WTC11 (cell line): ENCODE measurements around the gene C1orf115. TPM values are rescaled to one million over a fixed set of nuclear protein-coding genes. Genes with fewer than 3 reads are reported as not detected.

Source experiments
- ATAC-seq: fragments of 200-7000 bp; cut with Tn5 transposase; 2 replicates; pipeline ENCODE4 v1.10.0; 2021; ENCODE audit warnings: mild to moderate bottlenecking, moderate library complexity
- CTCF ChIA-PET: fragments of 300-600 bp; sonication (Branson Sonifier 250); formaldehyde crosslinking; loops from one replicate; lab custom pipeline; 2021; ENCODE audit warnings: antibody characterized with exemption; lab: Charles Lee
- POLR2A ChIA-PET: fragments of 350-600 bp; sonication (Branson Sonifier 250); formaldehyde crosslinking; loops from one replicate; lab custom pipeline; 2021; ENCODE audit warnings: antibody characterized with exemption; lab: Charles Lee
- DNase-seq: peaks from one replicate; pipeline ENCODE4 v3.0.0; 2021; ENCODE audit warnings: low spot score
- H3K27ac Mint-ChIP-seq: 2 replicates; pipeline ENCODE4 v1.8.0; 2021; ENCODE audit warnings: mixed read lengths
- H3K27me3 Mint-ChIP-seq: 2 replicates; pipeline ENCODE4 v1.8.0; 2021; ENCODE audit warnings: low read depth, mild to moderate bottlenecking, moderate library complexity, mixed read lengths
- H3K36me3 Mint-ChIP-seq: 2 replicates; pipeline ENCODE4 v1.8.0; 2021; ENCODE audit warnings: mixed read lengths
- H3K4me1 Mint-ChIP-seq: 2 replicates; pipeline ENCODE4 v1.8.0; 2022; ENCODE audit warnings: mixed read lengths
- H3K4me3 Mint-ChIP-seq: 2 replicates; pipeline ENCODE4 v1.8.0; 2021; ENCODE audit warnings: mild to moderate bottlenecking, moderate library complexity, mixed read lengths
- H3K9me3 Mint-ChIP-seq: 2 replicates; pipeline ENCODE4 v1.8.0; 2021; ENCODE audit warnings: mixed read lengths
- ATF1 ChIP-seq: sonication (generic); formaldehyde crosslinking; IDR thresholded peaks from 2 replicates; pipeline ENCODE4 v1.8.1; 2023; ENCODE audit warnings: mild to moderate bottlenecking, moderate library complexity, missing genetic modification reagents
- CREM ChIP-seq: sonication (generic); formaldehyde crosslinking; IDR thresholded peaks from 2 replicates; pipeline ENCODE4 v1.8.1; 2022; ENCODE audit warnings: mild to moderate bottlenecking, missing genetic modification reagents, moderate library complexity
- EMX1 ChIP-seq: fragments of 250-450 bp; sonication (Bioruptor Pico); IDR thresholded peaks from 2 replicates; pipeline ENCODE4 v1.8.0; 2021; ENCODE audit warnings: mild to moderate bottlenecking
- ESRRA ChIP-seq: sonication (generic); formaldehyde crosslinking; IDR thresholded peaks from 2 replicates; pipeline ENCODE4 v1.8.1; 2022; ENCODE audit warnings: mild to moderate bottlenecking, missing genetic modification reagents, borderline replicate concordance
- KAT7 ChIP-seq: sonication (generic); formaldehyde crosslinking; IDR thresholded peaks from 2 replicates; pipeline ENCODE4 v1.8.1; 2023; ENCODE audit warnings: missing genetic modification reagents, mild to moderate bottlenecking, borderline replicate concordance
- NFE2L1 ChIP-seq: sonication (generic); formaldehyde crosslinking; IDR thresholded peaks from 2 replicates; pipeline ENCODE4 v1.8.1; 2023; ENCODE audit warnings: missing genetic modification reagents
- NR1H2 ChIP-seq: sonication (generic); formaldehyde crosslinking; IDR thresholded peaks from 2 replicates; pipeline ENCODE4 v1.9.0; 2021; ENCODE audit warnings: mild to moderate bottlenecking, moderate library complexity, missing genetic modification reagents
- ZNF396 ChIP-seq: fragments of 250-450 bp; sonication (Bioruptor Pico); IDR thresholded peaks from 2 replicates; pipeline ENCODE4 v1.8.0; 2021; ENCODE audit warnings: mild to moderate bottlenecking, moderate library complexity, borderline replicate concordance
- ZNF423 ChIP-seq: fragments of 250-450 bp; sonication (Bioruptor Pico); IDR thresholded peaks from 2 replicates; pipeline ENCODE4 v2.1.2; 2022; ENCODE audit warnings: mild to moderate bottlenecking, moderate library complexity
- ZNF671 ChIP-seq: fragments of 250-450 bp; sonication (Bioruptor Pico); IDR thresholded peaks from 2 replicates; pipeline ENCODE4 v1.8.0; 2021; ENCODE audit warnings: mild to moderate bottlenecking
- total RNA-seq: library from RNA; stranded (reverse); gene quantifications from 3 replicates; pipeline ENCODE4 v1.2.3, GENCODE V29; 2021
- TF ChIP-seq, protein P1 (sequence below): fragments of 250-450 bp; sonication (Bioruptor Pico); IDR thresholded peaks from 2 replicates; pipeline ENCODE4 v1.9.0; 2021; ENCODE audit warnings: moderate library complexity, mild to moderate bottlenecking, inconsistent platforms, borderline replicate concordance
- TF ChIP-seq, protein P2 (sequence below): sonication (generic); formaldehyde crosslinking; IDR thresholded peaks from 2 replicates; pipeline ENCODE4 v1.8.1; 2023; ENCODE audit warnings: mild to moderate bottlenecking, missing genetic modification reagents, borderline replicate concordance
- TF ChIP-seq, protein P3 (sequence below): sonication (generic); formaldehyde crosslinking; IDR thresholded peaks from 2 replicates; pipeline ENCODE4 v1.8.0; 2023; ENCODE audit warnings: mild to moderate bottlenecking, missing genetic modification reagents
- TF ChIP-seq, protein P4 (sequence below): sonication (generic); formaldehyde crosslinking; IDR thresholded peaks from 2 replicates; pipeline ENCODE4 v1.8.1; 2022; ENCODE audit warnings: missing genetic modification reagents, borderline replicate concordance
- TF ChIP-seq, protein P5 (sequence below): fragments of 250-450 bp; sonication (Bioruptor Pico); IDR thresholded peaks from 2 replicates; pipeline ENCODE4 v1.8.0; 2021; ENCODE audit warnings: mild to moderate bottlenecking
- TF ChIP-seq, protein P6 (sequence below): sonication (generic); formaldehyde crosslinking; IDR thresholded peaks from 2 replicates; pipeline ENCODE4 v1.8.1; 2023; ENCODE audit warnings: mild to moderate bottlenecking, missing genetic modification reagents, moderate library complexity
- TF ChIP-seq, protein P7 (sequence below): sonication (generic); formaldehyde crosslinking; conservative IDR thresholded peaks from 2 replicates; pipeline ENCODE4 v1.8.1; 2022; ENCODE audit warnings: mild to moderate bottlenecking, missing genetic modification reagents
- TF ChIP-seq, protein P8 (sequence below): fragments of 250-450 bp; sonication (Bioruptor Pico); conservative IDR thresholded peaks from 2 replicates; pipeline ENCODE4 v1.9.0; 2021; ENCODE audit warnings: mild to moderate bottlenecking

C1orf115 gene
- total RNA-seq, 1 experiment from 2014 or later = 10.0 TPM

DNA sequence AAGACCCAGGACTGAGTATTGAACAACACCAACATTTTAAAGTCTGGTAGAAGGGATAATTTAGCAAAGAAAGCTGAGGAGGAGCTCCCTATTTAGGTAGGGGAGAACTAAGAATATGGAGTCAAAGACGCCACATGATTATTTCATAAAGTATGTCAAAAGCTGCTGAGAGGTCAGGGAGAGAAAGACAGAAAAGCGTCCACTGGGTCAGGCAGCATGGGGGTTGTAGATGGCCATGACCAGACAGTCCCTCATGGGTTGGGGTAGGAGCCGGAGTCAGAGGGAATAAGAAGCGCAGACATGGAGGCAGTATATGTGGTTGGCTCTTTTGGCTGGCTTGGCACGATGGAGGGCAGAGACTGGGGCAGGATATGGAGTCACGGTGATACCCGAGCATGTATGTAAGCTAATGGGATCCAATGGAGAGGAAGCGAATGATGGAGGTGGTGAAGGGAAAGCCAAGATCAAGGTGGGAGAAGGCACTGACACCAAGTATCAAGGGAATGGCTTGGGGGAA lies 4.8 kb downstream of the C1orf115 start:
- H3K27ac Mint-ChIP-seq = no peak overlapping the region
- POLR2A ChIA-PET = no interaction called here
- no peaks in the 10 kb centered on the region for H3K36me3 Mint-ChIP-seq
- peaks cover 18% of the 10 kb centered on the region for H3K4me1 Mint-ChIP-seq
- CTCF ChIA-PET = interaction anchor here (1.3 to 2.8 kb wide), 3 partner anchors 38 to 82 kb away, joined by 3 to 17 read pairs (median 8); no protein-coding TSS in a partner anchor
- H3K9me3 Mint-ChIP-seq = no peaks in the 10 kb centered on the region
- H3K27me3 Mint-ChIP-seq = peaks cover 24% of the 10 kb centered on the region
- no peak for ATAC-seq
- H3K4me3 Mint-ChIP-seq = no peak overlapping the region
- DNase-seq = no peak
- TF ChIP-seq KAT7 (CRISPR knock-in tag) = no peak
- TF ChIP-seq, protein P1, sequence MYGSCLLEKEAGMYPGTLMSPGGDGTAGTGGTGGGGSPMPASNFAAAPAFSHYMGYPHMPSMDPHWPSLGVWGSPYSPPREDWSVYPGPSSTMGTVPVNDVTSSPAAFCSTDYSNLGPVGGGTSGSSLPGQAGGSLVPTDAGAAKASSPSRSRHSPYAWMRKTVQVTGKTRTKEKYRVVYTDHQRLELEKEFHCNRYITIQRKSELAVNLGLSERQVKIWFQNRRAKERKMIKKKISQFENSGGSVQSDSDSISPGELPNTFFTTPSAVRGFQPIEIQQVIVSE (CRISPR knock-in tag) = no peak
- TF ChIP-seq ZNF671 (CRISPR knock-in tag) = no peak
- TF ChIP-seq NR1H2 (CRISPR knock-in tag) = no peak
- TF ChIP-seq, protein P2, sequence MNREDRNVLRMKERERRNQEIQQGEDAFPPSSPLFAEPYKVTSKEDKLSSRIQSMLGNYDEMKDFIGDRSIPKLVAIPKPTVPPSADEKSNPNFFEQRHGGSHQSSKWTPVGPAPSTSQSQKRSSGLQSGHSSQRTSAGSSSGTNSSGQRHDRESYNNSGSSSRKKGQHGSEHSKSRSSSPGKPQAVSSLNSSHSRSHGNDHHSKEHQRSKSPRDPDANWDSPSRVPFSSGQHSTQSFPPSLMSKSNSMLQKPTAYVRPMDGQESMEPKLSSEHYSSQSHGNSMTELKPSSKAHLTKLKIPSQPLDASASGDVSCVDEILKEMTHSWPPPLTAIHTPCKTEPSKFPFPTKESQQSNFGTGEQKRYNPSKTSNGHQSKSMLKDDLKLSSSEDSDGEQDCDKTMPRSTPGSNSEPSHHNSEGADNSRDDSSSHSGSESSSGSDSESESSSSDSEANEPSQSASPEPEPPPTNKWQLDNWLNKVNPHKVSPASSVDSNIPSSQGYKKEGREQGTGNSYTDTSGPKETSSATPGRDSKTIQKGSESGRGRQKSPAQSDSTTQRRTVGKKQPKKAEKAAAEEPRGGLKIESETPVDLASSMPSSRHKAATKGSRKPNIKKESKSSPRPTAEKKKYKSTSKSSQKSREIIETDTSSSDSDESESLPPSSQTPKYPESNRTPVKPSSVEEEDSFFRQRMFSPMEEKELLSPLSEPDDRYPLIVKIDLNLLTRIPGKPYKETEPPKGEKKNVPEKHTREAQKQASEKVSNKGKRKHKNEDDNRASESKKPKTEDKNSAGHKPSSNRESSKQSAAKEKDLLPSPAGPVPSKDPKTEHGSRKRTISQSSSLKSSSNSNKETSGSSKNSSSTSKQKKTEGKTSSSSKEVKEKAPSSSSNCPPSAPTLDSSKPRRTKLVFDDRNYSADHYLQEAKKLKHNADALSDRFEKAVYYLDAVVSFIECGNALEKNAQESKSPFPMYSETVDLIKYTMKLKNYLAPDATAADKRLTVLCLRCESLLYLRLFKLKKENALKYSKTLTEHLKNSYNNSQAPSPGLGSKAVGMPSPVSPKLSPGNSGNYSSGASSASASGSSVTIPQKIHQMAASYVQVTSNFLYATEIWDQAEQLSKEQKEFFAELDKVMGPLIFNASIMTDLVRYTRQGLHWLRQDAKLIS (CRISPR knock-in tag) = no peak
- no peak for TF ChIP-seq CREM (CRISPR knock-in tag)
- TF ChIP-seq, protein P3, sequence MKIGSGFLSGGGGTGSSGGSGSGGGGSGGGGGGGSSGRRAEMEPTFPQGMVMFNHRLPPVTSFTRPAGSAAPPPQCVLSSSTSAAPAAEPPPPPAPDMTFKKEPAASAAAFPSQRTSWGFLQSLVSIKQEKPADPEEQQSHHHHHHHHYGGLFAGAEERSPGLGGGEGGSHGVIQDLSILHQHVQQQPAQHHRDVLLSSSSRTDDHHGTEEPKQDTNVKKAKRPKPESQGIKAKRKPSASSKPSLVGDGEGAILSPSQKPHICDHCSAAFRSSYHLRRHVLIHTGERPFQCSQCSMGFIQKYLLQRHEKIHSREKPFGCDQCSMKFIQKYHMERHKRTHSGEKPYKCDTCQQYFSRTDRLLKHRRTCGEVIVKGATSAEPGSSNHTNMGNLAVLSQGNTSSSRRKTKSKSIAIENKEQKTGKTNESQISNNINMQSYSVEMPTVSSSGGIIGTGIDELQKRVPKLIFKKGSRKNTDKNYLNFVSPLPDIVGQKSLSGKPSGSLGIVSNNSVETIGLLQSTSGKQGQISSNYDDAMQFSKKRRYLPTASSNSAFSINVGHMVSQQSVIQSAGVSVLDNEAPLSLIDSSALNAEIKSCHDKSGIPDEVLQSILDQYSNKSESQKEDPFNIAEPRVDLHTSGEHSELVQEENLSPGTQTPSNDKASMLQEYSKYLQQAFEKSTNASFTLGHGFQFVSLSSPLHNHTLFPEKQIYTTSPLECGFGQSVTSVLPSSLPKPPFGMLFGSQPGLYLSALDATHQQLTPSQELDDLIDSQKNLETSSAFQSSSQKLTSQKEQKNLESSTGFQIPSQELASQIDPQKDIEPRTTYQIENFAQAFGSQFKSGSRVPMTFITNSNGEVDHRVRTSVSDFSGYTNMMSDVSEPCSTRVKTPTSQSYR (CRISPR knock-in tag) = no peak
- no peak for TF ChIP-seq ZNF396 (CRISPR knock-in tag)
- TF ChIP-seq, protein P4, sequence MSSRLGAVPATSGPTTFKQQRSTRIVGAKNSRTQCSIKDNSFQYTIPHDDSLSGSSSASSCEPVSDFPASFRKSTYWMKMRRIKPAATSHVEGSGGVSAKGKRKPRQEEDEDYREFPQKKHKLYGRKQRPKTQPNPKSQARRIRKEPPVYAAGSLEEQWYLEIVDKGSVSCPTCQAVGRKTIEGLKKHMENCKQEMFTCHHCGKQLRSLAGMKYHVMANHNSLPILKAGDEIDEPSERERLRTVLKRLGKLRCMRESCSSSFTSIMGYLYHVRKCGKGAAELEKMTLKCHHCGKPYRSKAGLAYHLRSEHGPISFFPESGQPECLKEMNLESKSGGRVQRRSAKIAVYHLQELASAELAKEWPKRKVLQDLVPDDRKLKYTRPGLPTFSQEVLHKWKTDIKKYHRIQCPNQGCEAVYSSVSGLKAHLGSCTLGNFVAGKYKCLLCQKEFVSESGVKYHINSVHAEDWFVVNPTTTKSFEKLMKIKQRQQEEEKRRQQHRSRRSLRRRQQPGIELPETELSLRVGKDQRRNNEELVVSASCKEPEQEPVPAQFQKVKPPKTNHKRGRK (CRISPR knock-in tag) = no peak
- no peak for TF ChIP-seq EMX1 (CRISPR knock-in tag)
- TF ChIP-seq, protein P5, sequence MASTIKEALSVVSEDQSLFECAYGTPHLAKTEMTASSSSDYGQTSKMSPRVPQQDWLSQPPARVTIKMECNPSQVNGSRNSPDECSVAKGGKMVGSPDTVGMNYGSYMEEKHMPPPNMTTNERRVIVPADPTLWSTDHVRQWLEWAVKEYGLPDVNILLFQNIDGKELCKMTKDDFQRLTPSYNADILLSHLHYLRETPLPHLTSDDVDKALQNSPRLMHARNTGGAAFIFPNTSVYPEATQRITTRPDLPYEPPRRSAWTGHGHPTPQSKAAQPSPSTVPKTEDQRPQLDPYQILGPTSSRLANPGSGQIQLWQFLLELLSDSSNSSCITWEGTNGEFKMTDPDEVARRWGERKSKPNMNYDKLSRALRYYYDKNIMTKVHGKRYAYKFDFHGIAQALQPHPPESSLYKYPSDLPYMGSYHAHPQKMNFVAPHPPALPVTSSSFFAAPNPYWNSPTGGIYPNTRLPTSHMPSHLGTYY (CRISPR knock-in tag) = no peak
- TF ChIP-seq, protein P6, sequence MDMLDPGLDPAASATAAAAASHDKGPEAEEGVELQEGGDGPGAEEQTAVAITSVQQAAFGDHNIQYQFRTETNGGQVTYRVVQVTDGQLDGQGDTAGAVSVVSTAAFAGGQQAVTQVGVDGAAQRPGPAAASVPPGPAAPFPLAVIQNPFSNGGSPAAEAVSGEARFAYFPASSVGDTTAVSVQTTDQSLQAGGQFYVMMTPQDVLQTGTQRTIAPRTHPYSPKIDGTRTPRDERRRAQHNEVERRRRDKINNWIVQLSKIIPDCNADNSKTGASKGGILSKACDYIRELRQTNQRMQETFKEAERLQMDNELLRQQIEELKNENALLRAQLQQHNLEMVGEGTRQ = no peak
- TF ChIP-seq ATF1 (CRISPR knock-in tag) = no peak
- no peak for TF ChIP-seq NFE2L1 (CRISPR knock-in tag)
- TF ChIP-seq ZNF423 (CRISPR knock-in tag) = no peak
- TF ChIP-seq, protein P7, sequence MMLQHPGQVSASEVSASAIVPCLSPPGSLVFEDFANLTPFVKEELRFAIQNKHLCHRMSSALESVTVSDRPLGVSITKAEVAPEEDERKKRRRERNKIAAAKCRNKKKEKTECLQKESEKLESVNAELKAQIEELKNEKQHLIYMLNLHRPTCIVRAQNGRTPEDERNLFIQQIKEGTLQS (CRISPR knock-in tag) = no peak
- TF ChIP-seq, protein P8, sequence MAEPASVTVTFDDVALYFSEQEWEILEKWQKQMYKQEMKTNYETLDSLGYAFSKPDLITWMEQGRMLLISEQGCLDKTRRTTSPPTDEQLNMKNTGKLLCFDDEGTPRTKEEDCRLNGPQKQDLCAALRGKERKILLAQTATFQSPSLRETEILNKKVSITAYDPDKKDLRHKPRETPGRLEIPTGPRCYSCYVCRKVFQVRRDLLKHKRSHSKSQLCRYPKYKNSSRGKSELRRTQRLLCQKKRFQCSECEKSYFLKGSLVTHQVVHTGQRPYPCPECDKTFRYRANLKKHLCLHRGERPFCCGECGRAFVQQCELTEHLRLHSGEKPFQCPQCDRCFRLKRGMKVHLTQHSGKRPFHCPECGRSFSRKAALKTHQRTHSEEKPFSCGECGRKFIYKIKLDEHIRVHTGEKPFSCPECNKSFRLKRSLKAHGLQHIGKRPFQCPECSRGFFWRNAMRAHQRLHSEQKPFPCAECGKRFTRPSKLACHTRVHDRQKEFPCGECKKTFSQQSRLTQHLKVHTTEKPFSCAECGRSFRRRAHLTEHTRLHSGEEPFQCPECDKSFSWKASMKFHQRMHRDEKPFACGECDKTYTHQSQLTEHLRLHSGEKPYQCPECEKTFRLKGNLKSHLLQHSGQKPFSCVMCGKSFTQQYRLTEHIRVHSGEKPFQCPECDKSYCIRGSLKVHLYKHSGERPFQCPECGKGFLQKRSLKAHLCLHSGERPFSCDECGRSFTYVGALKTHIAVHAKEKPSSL (CRISPR knock-in tag) = no peak
- TF ChIP-seq ESRRA (CRISPR knock-in tag) = no peak
